ENCODE measurements around the gene EFCAB10. TPM values are rescaled to one million over a fixed set of nuclear protein-coding genes. Genes with fewer than 3 reads are reported as not detected.
"Not testable (repeated sequence)": the region's sequence is repeated elsewhere in the genome, so short reads cannot be mapped to it uniquely, and the experiment has no call there.

Gene EFCAB10
- total RNA-seq, 1 experiment from 2014 or later, result 2.3 TPM

- no peak overlapping the region for H3K4me3 ChIP-seq (ENCODE audit: insufficient read depth, low read depth, low read length)
- H3K27me3 ChIP-seq (ENCODE audit: control insufficient read depth, insufficient read depth, low read length), result no peaks in the 10 kb centered on the region
- peaks cover 15% of the 10 kb centered on the region for H3K36me3 ChIP-seq (replicated peaks; ENCODE audit: control insufficient read depth, insufficient read depth, low read length)
- no peak for DNase-seq
These were observed 30.8 kb upstream of the EFCAB10 start for GRCh38 chr7:105611856-105612775.

DNA sequence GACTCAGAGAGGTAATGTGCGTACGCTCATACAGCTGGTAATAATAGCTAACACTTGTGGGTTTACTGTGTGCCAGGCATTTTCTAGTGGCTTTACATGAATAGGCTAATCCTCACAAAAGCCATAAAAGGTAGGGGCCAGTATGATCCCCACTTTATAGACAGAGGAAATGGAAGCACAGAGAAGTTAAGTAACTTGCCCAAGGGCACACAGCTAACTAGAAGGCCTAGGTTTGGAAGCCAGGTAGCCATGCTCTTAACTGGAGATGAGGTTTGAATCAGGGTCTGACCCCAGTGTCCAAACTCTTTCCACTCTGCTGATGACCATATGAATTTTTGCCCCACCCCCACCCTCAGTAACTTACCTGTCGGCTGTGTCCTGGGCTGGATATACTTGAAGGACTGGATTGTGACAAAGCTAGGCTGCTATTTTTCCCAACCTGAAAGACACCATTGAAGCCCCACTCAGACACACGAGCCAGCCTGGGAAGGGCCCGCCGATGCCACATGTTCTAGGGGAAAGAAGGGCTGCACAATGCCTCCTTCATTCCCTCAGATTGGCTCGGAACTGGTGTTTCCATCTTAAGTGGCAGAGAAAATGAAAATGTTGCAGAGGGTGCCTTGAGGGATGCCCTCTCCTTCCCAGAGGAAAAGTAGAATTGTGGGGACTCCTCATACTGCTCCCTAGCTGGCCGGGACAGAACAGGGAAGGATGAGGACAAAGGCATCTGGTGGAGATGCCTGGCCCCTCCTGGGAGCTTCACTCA is 29.1 kb upstream of the EFCAB10 start:
- DNase-seq, result no peak
- Histone ChIP-seq H3K27me3 (ENCODE audit: control insufficient read depth, insufficient read depth, low read length) (no peaks in the 10 kb centered on the region), H3K4me3 (ENCODE audit: insufficient read depth, low read depth, low read length) (no peak overlapping the region)

DNA sequence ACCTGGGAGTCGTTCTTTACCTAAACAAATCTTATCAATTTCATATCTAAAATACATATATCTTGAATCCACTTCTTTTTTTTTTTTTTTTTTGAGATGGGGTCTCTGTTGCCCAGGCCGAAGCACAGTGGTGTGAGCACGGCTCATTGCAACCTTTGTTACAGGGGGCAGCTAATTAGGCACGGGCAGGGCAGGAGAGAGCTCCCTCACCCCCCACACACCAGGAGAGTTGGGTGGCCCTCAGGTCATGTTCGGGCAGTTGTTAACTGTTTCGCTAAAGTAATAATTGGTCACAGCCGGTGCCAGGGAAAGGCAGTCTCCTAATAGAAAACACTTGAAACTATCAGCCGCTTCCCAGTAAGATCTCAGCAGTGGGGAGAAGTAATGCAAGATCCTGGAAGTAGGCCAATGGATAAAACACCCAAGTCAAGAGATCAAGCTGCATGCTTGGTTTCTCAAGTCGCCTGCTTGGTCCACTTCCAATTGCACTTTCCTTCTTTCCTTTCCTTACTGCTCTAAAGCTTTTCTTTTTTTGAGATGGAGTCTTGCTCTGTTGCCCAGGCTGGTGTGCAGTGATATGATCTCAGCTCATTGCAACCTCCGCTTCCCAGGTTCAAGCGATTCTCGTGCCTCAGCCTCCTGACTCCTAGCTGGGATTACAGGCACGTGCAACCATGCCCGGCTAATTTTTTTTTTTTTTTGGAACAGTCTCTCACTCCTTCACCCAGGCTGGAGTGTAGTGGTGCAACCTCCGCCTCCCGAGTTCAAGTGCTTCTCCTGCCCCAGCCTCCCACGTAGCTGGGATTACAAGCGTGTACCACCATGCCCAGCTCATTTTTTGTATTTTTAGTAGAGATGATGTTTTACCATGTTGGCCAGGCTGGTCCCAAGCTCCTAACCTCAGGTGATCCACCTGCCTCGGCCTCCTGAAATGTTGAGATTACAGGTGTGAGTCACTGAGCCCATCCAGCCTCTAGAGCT is 21.3 kb upstream of the EFCAB10 start:
- H3K27me3 ChIP-seq (ENCODE audit: control insufficient read depth, insufficient read depth, low read length), result no peaks in the 10 kb centered on the region
- no peak overlapping the region for H3K4me3 ChIP-seq (ENCODE audit: insufficient read depth, low read depth, low read length)
- DNase-seq, result no peak
- no peaks in the 10 kb centered on the region for H3K36me3 ChIP-seq (replicated peaks; ENCODE audit: control insufficient read depth, insufficient read depth, low read length)

More for the DNA sequence above, 29.1 kb upstream of the EFCAB10 start:
- peaks cover 12% of the 10 kb centered on the region for H3K36me3 ChIP-seq (replicated peaks; ENCODE audit: control insufficient read depth, insufficient read depth, low read length)

- no peaks in the 10 kb centered on the region for H3K27me3 ChIP-seq (ENCODE audit: control insufficient read depth, insufficient read depth, low read length)
- no peaks in the 10 kb centered on the region for H3K36me3 ChIP-seq (replicated peaks; ENCODE audit: control insufficient read depth, insufficient read depth, low read length)
- no peak overlapping the region for H3K4me3 ChIP-seq (ENCODE audit: insufficient read depth, low read depth, low read length)
- no peak for DNase-seq
These were observed 19.6 kb upstream of the EFCAB10 start for GRCh38 chr7:105600720-105601550.

DNA sequence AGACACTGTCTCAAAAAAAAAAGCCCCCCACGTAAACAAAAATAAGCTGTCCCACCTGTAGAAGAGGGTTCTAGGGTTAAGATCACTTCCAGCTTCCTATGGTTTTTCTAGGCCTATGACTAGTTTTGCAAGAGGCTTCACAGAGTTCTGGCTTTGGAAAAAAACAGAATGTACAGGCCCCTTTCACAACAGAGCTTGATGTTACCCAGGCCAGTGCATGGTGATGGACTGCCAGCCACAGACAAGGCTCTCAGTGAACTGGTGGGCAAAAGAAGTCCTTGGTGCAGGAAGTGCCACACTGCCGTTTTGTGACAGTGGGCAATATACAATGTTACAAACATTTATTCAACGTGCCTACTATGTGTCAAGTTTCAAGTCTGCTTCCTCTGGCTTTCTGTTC is 18.3 kb upstream of the EFCAB10 start:
- Histone ChIP-seq H3K27me3 (ENCODE audit: control insufficient read depth, insufficient read depth, low read length) (no peaks in the 10 kb centered on the region), H3K36me3 (replicated peaks; ENCODE audit: control insufficient read depth, insufficient read depth, low read length) (no peaks in the 10 kb centered on the region), H3K4me3 (ENCODE audit: insufficient read depth, low read depth, low read length) (no peak overlapping the region)
- no peak for DNase-seq

DNA sequence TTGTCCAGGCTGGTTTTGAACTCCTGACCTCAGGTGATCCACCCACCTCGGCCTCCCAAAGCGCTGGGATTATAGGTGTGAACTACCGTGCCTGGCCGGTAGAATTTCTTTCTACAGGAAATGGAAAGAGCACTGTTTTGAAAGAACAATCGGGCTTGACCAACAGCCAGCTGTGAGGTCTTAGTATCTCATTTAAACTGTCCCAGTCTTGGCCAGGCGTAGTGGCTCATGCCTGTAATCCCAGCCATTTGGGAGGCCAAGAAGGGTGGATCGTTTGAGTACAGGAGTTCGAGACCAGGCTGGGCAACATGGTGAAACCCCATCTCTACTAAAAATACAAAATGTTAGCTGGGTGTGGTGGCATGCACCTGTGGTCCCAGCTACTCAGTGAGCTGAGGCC is 17.8 kb upstream of the EFCAB10 start:
- not testable (repeated sequence) for DNase-seq; H3K27me3 ChIP-seq (ENCODE audit: control insufficient read depth, insufficient read depth, low read length); H3K4me3 ChIP-seq (ENCODE audit: insufficient read depth, low read depth, low read length); H3K36me3 ChIP-seq (replicated peaks; ENCODE audit: control insufficient read depth, insufficient read depth, low read length)

GRCh38 chr7:105596866-105597265 is 15.6 kb upstream of the EFCAB10 start:
- DNase-seq, result no peak

GRCh38 chr7:105594034-105594433 is 12.7 kb upstream of the EFCAB10 start:
- H3K27me3 ChIP-seq (ENCODE audit: control insufficient read depth, insufficient read depth, low read length), result no peaks in the 10 kb centered on the region
- DNase-seq, result peak; percentile 51
- H3K4me3 ChIP-seq (ENCODE audit: insufficient read depth, low read depth, low read length), result no peak overlapping the region
- H3K36me3 ChIP-seq (replicated peaks; ENCODE audit: control insufficient read depth, insufficient read depth, low read length), result no peaks in the 10 kb centered on the region

More at GRCh38 chr7:105596866-105597265, 15.6 kb upstream of the EFCAB10 start:
- H3K36me3 ChIP-seq (replicated peaks; ENCODE audit: control insufficient read depth, insufficient read depth, low read length), result no peaks in the 10 kb centered on the region
- H3K27me3 ChIP-seq (ENCODE audit: control insufficient read depth, insufficient read depth, low read length), result no peaks in the 10 kb centered on the region
- no peak overlapping the region for H3K4me3 ChIP-seq (ENCODE audit: insufficient read depth, low read depth, low read length)

GRCh38 chr7:105591522-105591921 is 10.2 kb upstream of the EFCAB10 start:
- H3K27me3 ChIP-seq (ENCODE audit: control insufficient read depth, insufficient read depth, low read length), result no peaks in the 10 kb centered on the region
- no peak overlapping the region for H3K4me3 ChIP-seq (ENCODE audit: insufficient read depth, low read depth, low read length)
- no peaks in the 10 kb centered on the region for H3K36me3 ChIP-seq (replicated peaks; ENCODE audit: control insufficient read depth, insufficient read depth, low read length)
- no peak for DNase-seq

- Histone ChIP-seq H3K27me3 (ENCODE audit: control insufficient read depth, insufficient read depth, low read length) (no peaks in the 10 kb centered on the region), H3K4me3 (ENCODE audit: insufficient read depth, low read depth, low read length) (no peak overlapping the region), H3K36me3 (replicated peaks; ENCODE audit: control insufficient read depth, insufficient read depth, low read length) (no peaks in the 10 kb centered on the region)
- DNase-seq, result no peak
These were observed 9.5 kb upstream of the EFCAB10 start for GRCh38 chr7:105590793-105591192.

- peak; percentile 77 for DNase-seq
- no peaks in the 10 kb centered on the region for H3K27me3 ChIP-seq (ENCODE audit: control insufficient read depth, insufficient read depth, low read length)
- no peak overlapping the region for H3K4me3 ChIP-seq (ENCODE audit: insufficient read depth, low read depth, low read length)
- no peaks in the 10 kb centered on the region for H3K36me3 ChIP-seq (replicated peaks; ENCODE audit: control insufficient read depth, insufficient read depth, low read length)
These were observed 8.2 kb upstream of the EFCAB10 start for GRCh38 chr7:105589356-105590077.

GRCh38 chr7:105587909-105588635 is 6.8 kb upstream of the EFCAB10 start:
- Histone ChIP-seq H3K36me3 (replicated peaks; ENCODE audit: control insufficient read depth, insufficient read depth, low read length) (no peaks in the 10 kb centered on the region), H3K27me3 (ENCODE audit: control insufficient read depth, insufficient read depth, low read length) (no peaks in the 10 kb centered on the region), H3K4me3 (ENCODE audit: insufficient read depth, low read depth, low read length) (no peak overlapping the region)
- no peak for DNase-seq

Data from H7 (cell line).